22Rv1 (cell line): ENCODE measurements around the gene CCDC148.

Experiments used
- H3K27ac ChIP-seq: fragments of 450-650 bp; 2 replicates; pipeline ENCODE4 v1.5.1; 2017
- CTCF ChIP-seq: fragments of 450-650 bp; IDR thresholded peaks from 2 replicates; pipeline ENCODE4 v1.5.1; 2017; ENCODE audit warnings: mild to moderate bottlenecking
- ZFX ChIP-seq: fragments of 450-650 bp; IDR thresholded peaks from 2 replicates; pipeline ENCODE4 v1.6.1; 2017; ENCODE audit warnings: antibody characterized with exemption, borderline replicate concordance

The CCDC148 gene

GRCh38 chr2:158143703-158144360, 312.7 kb downstream of the CCDC148 start:
- H3K27ac ChIP-seq: no peak overlapping the region
- TF ChIP-seq CTCF (no peak), ZFX (no peak)

- TF ChIP-seq CTCF (no peak), ZFX (no peak)
- no peak overlapping the region for H3K27ac ChIP-seq
Observed at GRCh38 chr2:158142568-158143332, 313.8 kb downstream of the CCDC148 start.

GRCh38 chr2:158142165-158142564, 314.4 kb downstream of the CCDC148 start:
- TF ChIP-seq CTCF (no peak), ZFX (no peak)
- no peak overlapping the region for H3K27ac ChIP-seq

- no peak overlapping the region for H3K27ac ChIP-seq
- TF ChIP-seq CTCF (no peak), ZFX (no peak)
Observed at GRCh38 chr2:158140201-158140600, 316.4 kb downstream of the CCDC148 start.

- no peak overlapping the region for H3K27ac ChIP-seq
- TF ChIP-seq ZFX (no peak), CTCF (no peak)
Observed at GRCh38 chr2:158138255-158138654, 318.3 kb downstream of the CCDC148 start.

GRCh38 chr2:158135096-158135495, 321.5 kb downstream of the CCDC148 start:
- no peak overlapping the region for H3K27ac ChIP-seq
- TF ChIP-seq ZFX (no peak), CTCF (no peak)

GRCh38 chr2:158134655-158135054, 321.9 kb downstream of the CCDC148 start:
- no peak for TF ChIP-seq CTCF
- TF ChIP-seq ZFX: no peak

More at GRCh38 chr2:158134655-158135054, 321.9 kb downstream of the CCDC148 start:
- no peak overlapping the region for H3K27ac ChIP-seq
